MM.1S (cell line): ENCODE data around the gene GMIP.

Experiments used
- DNase-seq: peaks from one replicate; pipeline ENCODE4 v3.0.0-alpha.2; 2015
- H2AFZ ChIP-seq: fragments of 300-600 bp; sonication (generic); 2 replicates; pipeline ENCODE4 v1.6.0; 2016; ENCODE audit warnings: antibody characterized with exemption, low read length
- H3F3A ChIP-seq: fragments of 300-600 bp; sonication (generic); 2 replicates; pipeline ENCODE4 v1.6.1; 2016; ENCODE audit warnings: mild to moderate bottlenecking, antibody characterized with exemption, low read length, moderate library complexity, mixed read lengths; ENCODE audit not compliant: insufficient read depth
- H3K27ac ChIP-seq: fragments of 300-600 bp; sonication (generic); 2 replicates; pipeline ENCODE4 v1.5.1; 2016; ENCODE audit warnings: mild to moderate bottlenecking, low read length
- H3K27me3 ChIP-seq: fragments of 300-600 bp; sonication (generic); replicated peaks from 2 replicates; pipeline ENCODE4 v1.6.0; 2016; ENCODE audit warnings: low read length; ENCODE audit not compliant: insufficient read depth
- H3K36me3 ChIP-seq: fragments of 300-600 bp; sonication (generic); replicated peaks from 2 replicates; pipeline ENCODE4 v1.6.1; 2016; ENCODE audit warnings: mild to moderate bottlenecking, low read length, mixed read lengths; ENCODE audit not compliant: insufficient read depth
- H3K4me1 ChIP-seq: fragments of 300-600 bp; sonication (generic); 2 replicates; pipeline ENCODE4 v1.6.1; 2016; ENCODE audit warnings: low read length, mixed read lengths
- H3K4me2 ChIP-seq: fragments of 300-600 bp; sonication (generic); 2 replicates; pipeline ENCODE4 v1.6.0; 2016; ENCODE audit warnings: low read depth, low read length
- H3K4me3 ChIP-seq: fragments of 300-600 bp; sonication (generic); 2 replicates; pipeline ENCODE4 v1.5.1; 2016; ENCODE audit warnings: low read length, mixed read lengths
- H3K79me2 ChIP-seq: fragments of 300-600 bp; sonication (generic); 2 replicates; pipeline ENCODE4 v1.6.1; 2016; ENCODE audit warnings: mixed run types, low read length, mixed read lengths
- H3K9ac ChIP-seq: fragments of 300-600 bp; sonication (generic); 2 replicates; pipeline ENCODE4 v1.6.1; 2016; ENCODE audit warnings: low read length, mixed read lengths
- H3K9me2 ChIP-seq: fragments of 300-600 bp; sonication (generic); replicated peaks from 2 replicates; pipeline ENCODE4 v1.6.1; 2016; ENCODE audit warnings: mild to moderate bottlenecking, low read length, mixed read lengths; ENCODE audit not compliant: insufficient read depth
- H3K9me3 ChIP-seq: fragments of 300-600 bp; sonication (generic); replicated peaks from 2 replicates; pipeline ENCODE4 v1.6.1; 2016; ENCODE audit warnings: mild to moderate bottlenecking, low read length, mixed read lengths; ENCODE audit not compliant: insufficient read depth
- H4K20me1 ChIP-seq: fragments of 300-600 bp; sonication (generic); 2 replicates; pipeline ENCODE4 v1.6.1; 2016; ENCODE audit warnings: mild to moderate bottlenecking, low read length, moderate library complexity, mixed read lengths; ENCODE audit not compliant: insufficient read depth
- EZH2 ChIP-seq: fragments of 300-600 bp; sonication (generic); optimal IDR thresholded peaks from 2 replicates; pipeline ENCODE3; 2017; ENCODE audit warnings: low read depth, mild to moderate bottlenecking, antibody characterized with exemption, low read length, mixed read lengths
- EZH2phosphoT487 ChIP-seq: fragments of 300-600 bp; sonication (generic); IDR thresholded peaks from 2 replicates; pipeline ENCODE4 v1.6.1; 2018; ENCODE audit warnings: antibody characterized with exemption, low read length
- TF ChIP-seq, protein P1 (sequence below): fragments of 300-600 bp; sonication (generic); IDR thresholded peaks from 2 replicates; pipeline ENCODE4 v1.5.1; 2016; ENCODE audit warnings: antibody characterized with exemption, low read length, mixed read lengths

The GMIP gene

DNA sequence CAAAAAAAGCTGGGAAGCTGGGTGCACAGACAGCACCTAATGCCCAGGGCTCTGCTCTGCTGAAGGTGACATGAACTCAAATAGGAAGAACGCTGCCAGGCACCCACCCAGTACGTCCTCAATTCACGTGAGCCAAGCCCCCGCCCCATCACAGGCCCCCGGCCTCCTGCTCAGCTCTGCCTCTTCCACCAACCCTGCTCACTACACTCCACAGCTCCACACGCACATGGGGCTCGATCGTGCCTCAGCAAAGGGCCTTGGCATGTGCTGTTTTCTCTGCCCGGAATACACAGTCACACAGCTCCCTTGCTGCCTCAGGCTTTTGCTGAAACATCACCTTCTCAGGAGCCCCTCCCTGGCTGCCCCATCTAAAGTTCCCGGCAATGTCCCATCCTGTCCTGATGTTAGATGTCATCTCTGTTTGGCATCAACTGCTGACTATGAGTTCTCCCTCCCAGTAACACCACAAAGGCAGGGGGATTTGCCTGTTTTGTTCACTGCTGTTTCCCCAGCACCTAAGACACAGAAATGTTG, 17.8 kb upstream of the GMIP start:
- TF ChIP-seq EZH2, result no peak
- no peak for TF ChIP-seq EZH2phosphoT487
- TF ChIP-seq, protein P1, sequence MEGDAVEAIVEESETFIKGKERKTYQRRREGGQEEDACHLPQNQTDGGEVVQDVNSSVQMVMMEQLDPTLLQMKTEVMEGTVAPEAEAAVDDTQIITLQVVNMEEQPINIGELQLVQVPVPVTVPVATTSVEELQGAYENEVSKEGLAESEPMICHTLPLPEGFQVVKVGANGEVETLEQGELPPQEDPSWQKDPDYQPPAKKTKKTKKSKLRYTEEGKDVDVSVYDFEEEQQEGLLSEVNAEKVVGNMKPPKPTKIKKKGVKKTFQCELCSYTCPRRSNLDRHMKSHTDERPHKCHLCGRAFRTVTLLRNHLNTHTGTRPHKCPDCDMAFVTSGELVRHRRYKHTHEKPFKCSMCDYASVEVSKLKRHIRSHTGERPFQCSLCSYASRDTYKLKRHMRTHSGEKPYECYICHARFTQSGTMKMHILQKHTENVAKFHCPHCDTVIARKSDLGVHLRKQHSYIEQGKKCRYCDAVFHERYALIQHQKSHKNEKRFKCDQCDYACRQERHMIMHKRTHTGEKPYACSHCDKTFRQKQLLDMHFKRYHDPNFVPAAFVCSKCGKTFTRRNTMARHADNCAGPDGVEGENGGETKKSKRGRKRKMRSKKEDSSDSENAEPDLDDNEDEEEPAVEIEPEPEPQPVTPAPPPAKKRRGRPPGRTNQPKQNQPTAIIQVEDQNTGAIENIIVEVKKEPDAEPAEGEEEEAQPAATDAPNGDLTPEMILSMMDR, result no peak
- no peak overlapping the region for H3K9ac ChIP-seq
- no peaks in the 10 kb centered on the region for H3K9me3 ChIP-seq
- 0 out of 2 replicates have a peak, but pooled peaks cover 6% of the 10 kb centered on the region for H3K4me1 ChIP-seq
- H3F3A ChIP-seq, result no peaks in the 10 kb centered on the region
- peaks cover 5% of the 10 kb centered on the region; the same call in 1 of the 2 replicates for H3K36me3 ChIP-seq
- H3K4me2 ChIP-seq, result no peak overlapping the region
- H3K4me3 ChIP-seq, result no peak overlapping the region; the same call in 1 of the 2 replicates
- no peaks in the 10 kb centered on the region for H4K20me1 ChIP-seq
- H3K27ac ChIP-seq, result no peak overlapping the region
- DNase-seq, result no peak
- peaks cover 37% of the 10 kb centered on the region for H3K79me2 ChIP-seq
- no peaks in the 10 kb centered on the region for H3K27me3 ChIP-seq
- H3K9me2 ChIP-seq, result no peaks in the 10 kb centered on the region
- H2AFZ ChIP-seq, result no peak overlapping the region

GRCh38 chr19:19659646-19660245, 16.3 kb upstream of the GMIP start:
- H3K4me2 ChIP-seq, result no peak overlapping the region
- H3K27ac ChIP-seq, result no peak overlapping the region
- H3K9me3 ChIP-seq, result no peaks in the 10 kb centered on the region
- DNase-seq, result no peak
- TF ChIP-seq, protein P1, result no peak
- TF ChIP-seq EZH2 (no peak), EZH2phosphoT487 (no peak)
- no peak overlapping the region for H2AFZ ChIP-seq
- peaks cover 5% of the 10 kb centered on the region; the same call in 1 of the 2 replicates for H3K36me3 ChIP-seq
- H3K27me3 ChIP-seq, result no peaks in the 10 kb centered on the region
- H3K9ac ChIP-seq, result no peak overlapping the region
- no peak overlapping the region for H3K4me3 ChIP-seq
- H4K20me1 ChIP-seq, result no peaks in the 10 kb centered on the region
- H3K9me2 ChIP-seq, result no peaks in the 10 kb centered on the region
- H3F3A ChIP-seq, result no peaks in the 10 kb centered on the region
- 0 out of 2 replicates have a peak, but pooled peaks cover 6% of the 10 kb centered on the region for H3K4me1 ChIP-seq
- H3K79me2 ChIP-seq, result peaks cover 37% of the 10 kb centered on the region

GRCh38 chr19:19657397-19657783, 13.9 kb upstream of the GMIP start:
- Histone ChIP-seq H3K9me3 (no peaks in the 10 kb centered on the region), H3K4me2 (no peak overlapping the region), H3K9ac (no peak overlapping the region), H2AFZ (no peak overlapping the region), H3K27ac (no peak overlapping the region), H3K79me2 (peaks cover 28% of the 10 kb centered on the region), H3F3A (no peaks in the 10 kb centered on the region), H3K27me3 (no peaks in the 10 kb centered on the region), H3K36me3 (peaks cover 5% of the 10 kb centered on the region; the same call in 1 of the 2 replicates), H3K4me3 (no peak overlapping the region), H4K20me1 (no peaks in the 10 kb centered on the region), H3K4me1 (0 out of 2 replicates have a peak, but pooled peaks cover 2% of the 10 kb centered on the region), H3K9me2 (no peaks in the 10 kb centered on the region)
- no peak for DNase-seq
- TF ChIP-seq, protein P1, result no peak
- TF ChIP-seq EZH2phosphoT487 (no peak), EZH2 (no peak)
